Measurements from ENCODE around the gene MAGI1. TPM values are rescaled to one million over a fixed set of nuclear protein-coding genes. Genes with fewer than 3 reads are reported as not detected.

Gene MAGI1
- polyA plus RNA-seq, 1 of the 3 experiments (the other 2 are of a cell fraction) = 10.3 TPM

DNA sequence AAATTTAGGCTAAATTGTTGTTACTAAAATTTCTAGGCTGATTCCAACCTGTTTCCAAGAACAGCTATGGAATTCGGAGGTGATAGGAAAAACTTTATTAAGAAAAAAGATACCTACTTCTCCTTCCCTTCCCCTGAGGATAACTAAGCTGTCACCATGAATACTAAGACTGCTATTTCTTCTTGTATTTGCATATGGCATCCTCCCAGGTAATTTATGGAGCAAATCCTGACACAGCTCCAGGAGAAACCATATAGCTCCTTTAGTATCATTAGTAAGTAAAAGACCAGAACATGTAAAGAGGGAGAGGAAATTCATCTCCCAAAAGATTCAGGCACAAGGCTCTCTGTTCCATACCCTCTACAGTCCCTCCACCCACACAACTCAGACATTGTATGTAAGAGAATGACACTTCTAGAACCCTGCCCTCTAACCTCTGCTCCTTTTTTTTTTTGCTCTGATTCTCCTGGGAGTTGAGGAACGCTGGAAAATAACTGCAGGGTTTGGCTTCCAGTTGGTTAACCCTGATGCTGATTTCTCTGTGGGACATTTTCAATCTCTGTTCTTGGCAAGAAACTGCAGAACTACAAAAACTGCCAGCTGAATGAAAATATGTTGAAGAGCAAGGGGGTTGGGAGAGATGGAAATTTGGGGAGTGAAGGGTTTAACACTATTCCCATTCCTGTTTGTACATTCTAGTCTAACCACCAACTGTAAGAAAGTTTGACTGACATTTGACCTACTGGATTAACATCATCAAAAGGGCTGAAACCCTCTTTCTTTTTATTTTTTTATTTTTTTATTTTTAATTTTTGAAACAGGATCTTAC lies 14.2 kb upstream of the MAGI1 start:
- H3K36me3 ChIP-seq (replicated peaks in 1 of 2; ENCODE audit: control insufficient read depth in 1 of 2, insufficient read depth in 2 of 2, low read length in 1 of 2) = no peaks in the 10 kb centered on the region
- H3K9ac ChIP-seq = no peak overlapping the region
- ChIA-PET POLR2A (no interaction called here), CTCF (no interaction called here)
- no peak overlapping the region for H3K27ac ChIP-seq (ENCODE audit: low read depth in 2 of 2, low read length in 1 of 2)
- H3K9me3 ChIP-seq = peaks cover 5% of the 10 kb centered on the region; the same call in 1 of the 2 replicates
- no peak for DNase-seq
- 86% methylated on average over 2 of the region's 2 CpGs for WGBS (ENCODE audit: low lambda C conversion rate)
- H3K79me2 ChIP-seq (ENCODE audit: insufficient read depth) = no peaks in the 10 kb centered on the region
- H2AFZ ChIP-seq (ENCODE audit: low read depth) = no peak overlapping the region
- no peak overlapping the region for H3K4me3 ChIP-seq (ENCODE audit: low read depth in 2 of 2, low read length in 1 of 2)
- H3K9me2 ChIP-seq = no peaks in the 10 kb centered on the region
- H4K20me1 ChIP-seq (ENCODE audit: insufficient read depth) = no peaks in the 10 kb centered on the region
- TF ChIP-seq TCF12 (IDR thresholded peaks at IDR 0.05) (no peak), MXI1 (IDR thresholded peaks at IDR 0.05; ENCODE audit: low read depth, low read length) (no peak), NFIC (IDR thresholded peaks at IDR 0.05; ENCODE audit: borderline replicate concordance) (no peak), FOXJ3 (CRISPR knock-in tag; IDR thresholded peaks at IDR 0.05) (no peak), SIN3A (IDR thresholded peaks at IDR 0.05; ENCODE audit: borderline replicate concordance, low read depth, low read length) (no peak), RFX5 (IDR thresholded peaks at IDR 0.05; ENCODE audit: low read length) (no peak), GATA2 (CRISPR knock-in tag; IDR thresholded peaks at IDR 0.05) (no peak), YY1 (IDR thresholded peaks at IDR 0.05; ENCODE audit: low read depth) (no peak), RXRA (IDR thresholded peaks at IDR 0.05; ENCODE audit: borderline replicate concordance, low read depth) (no peak), EP300 (IDR thresholded peaks at IDR 0.05; ENCODE audit: borderline replicate concordance in 1 of 2, low read depth in 1 of 2, low read length in 1 of 2) (no peak)
- TF ChIP-seq, protein P1, sequence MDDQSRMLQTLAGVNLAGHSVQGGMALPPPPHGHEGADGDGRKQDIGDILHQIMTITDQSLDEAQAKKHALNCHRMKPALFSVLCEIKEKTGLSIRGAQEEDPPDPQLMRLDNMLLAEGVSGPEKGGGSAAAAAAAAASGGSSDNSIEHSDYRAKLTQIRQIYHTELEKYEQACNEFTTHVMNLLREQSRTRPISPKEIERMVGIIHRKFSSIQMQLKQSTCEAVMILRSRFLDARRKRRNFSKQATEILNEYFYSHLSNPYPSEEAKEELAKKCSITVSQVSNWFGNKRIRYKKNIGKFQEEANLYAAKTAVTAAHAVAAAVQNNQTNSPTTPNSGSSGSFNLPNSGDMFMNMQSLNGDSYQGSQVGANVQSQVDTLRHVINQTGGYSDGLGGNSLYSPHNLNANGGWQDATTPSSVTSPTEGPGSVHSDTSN (IDR thresholded peaks at IDR 0.05) = no peak
- TF ChIP-seq, protein P2, sequence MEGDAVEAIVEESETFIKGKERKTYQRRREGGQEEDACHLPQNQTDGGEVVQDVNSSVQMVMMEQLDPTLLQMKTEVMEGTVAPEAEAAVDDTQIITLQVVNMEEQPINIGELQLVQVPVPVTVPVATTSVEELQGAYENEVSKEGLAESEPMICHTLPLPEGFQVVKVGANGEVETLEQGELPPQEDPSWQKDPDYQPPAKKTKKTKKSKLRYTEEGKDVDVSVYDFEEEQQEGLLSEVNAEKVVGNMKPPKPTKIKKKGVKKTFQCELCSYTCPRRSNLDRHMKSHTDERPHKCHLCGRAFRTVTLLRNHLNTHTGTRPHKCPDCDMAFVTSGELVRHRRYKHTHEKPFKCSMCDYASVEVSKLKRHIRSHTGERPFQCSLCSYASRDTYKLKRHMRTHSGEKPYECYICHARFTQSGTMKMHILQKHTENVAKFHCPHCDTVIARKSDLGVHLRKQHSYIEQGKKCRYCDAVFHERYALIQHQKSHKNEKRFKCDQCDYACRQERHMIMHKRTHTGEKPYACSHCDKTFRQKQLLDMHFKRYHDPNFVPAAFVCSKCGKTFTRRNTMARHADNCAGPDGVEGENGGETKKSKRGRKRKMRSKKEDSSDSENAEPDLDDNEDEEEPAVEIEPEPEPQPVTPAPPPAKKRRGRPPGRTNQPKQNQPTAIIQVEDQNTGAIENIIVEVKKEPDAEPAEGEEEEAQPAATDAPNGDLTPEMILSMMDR (IDR thresholded peaks at IDR 0.05) = no peak
- TF ChIP-seq, protein P3, sequence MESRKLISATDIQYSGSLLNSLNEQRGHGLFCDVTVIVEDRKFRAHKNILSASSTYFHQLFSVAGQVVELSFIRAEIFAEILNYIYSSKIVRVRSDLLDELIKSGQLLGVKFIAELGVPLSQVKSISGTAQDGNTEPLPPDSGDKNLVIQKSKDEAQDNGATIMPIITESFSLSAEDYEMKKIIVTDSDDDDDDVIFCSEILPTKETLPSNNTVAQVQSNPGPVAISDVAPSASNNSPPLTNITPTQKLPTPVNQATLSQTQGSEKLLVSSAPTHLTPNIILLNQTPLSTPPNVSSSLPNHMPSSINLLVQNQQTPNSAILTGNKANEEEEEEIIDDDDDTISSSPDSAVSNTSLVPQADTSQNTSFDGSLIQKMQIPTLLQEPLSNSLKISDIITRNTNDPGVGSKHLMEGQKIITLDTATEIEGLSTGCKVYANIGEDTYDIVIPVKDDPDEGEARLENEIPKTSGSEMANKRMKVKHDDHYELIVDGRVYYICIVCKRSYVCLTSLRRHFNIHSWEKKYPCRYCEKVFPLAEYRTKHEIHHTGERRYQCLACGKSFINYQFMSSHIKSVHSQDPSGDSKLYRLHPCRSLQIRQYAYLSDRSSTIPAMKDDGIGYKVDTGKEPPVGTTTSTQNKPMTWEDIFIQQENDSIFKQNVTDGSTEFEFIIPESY (IDR thresholded peaks at IDR 0.05; ENCODE audit: borderline replicate concordance, low read depth) = no peak
- TF ChIP-seq, protein P4, sequence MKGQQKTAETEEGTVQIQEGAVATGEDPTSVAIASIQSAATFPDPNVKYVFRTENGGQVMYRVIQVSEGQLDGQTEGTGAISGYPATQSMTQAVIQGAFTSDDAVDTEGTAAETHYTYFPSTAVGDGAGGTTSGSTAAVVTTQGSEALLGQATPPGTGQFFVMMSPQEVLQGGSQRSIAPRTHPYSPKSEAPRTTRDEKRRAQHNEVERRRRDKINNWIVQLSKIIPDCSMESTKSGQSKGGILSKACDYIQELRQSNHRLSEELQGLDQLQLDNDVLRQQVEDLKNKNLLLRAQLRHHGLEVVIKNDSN (IDR thresholded peaks at IDR 0.05; ENCODE audit: borderline replicate concordance, low read depth) = no peak
- peaks cover 0 to 9% of the 10 kb centered on the region in 2 experiments; a peak in 2 of 4 replicates for H3K4me1 ChIP-seq (ENCODE audit: control insufficient read depth in 1 of 2, insufficient read depth in 2 of 2, low read depth in 1 of 2, low read length in 1 of 2)
- peaks cover 16% of the 10 kb centered on the region for H3F3A ChIP-seq (replicated peaks; ENCODE audit: insufficient read depth)
- no peaks in the 10 kb centered on the region for H3K27me3 ChIP-seq (ENCODE audit: insufficient read depth)
- H3K4me2 ChIP-seq = no peak overlapping the region

Data from SK-N-SH (cell line).